HCT116 (cell line): ENCODE results near the gene FAM163B. TPM values are rescaled to one million over a fixed set of nuclear protein-coding genes. Genes with fewer than 3 reads are reported as not detected.

Experiments
- ATAC-seq: fragments of 200-7000 bp; cut with Tn5 transposase; 2 replicates; pipeline ENCODE4 v1.9.1; 2020; ENCODE audit warnings: mild to moderate bottlenecking, moderate library complexity
- BruUV-seq: library from RNA; stranded (reverse); fragments of 400-500 nt; replicated peaks from 2 replicates; lab custom pipeline; 2021; lab: Mats Ljungman, UMichigan
- CTCF ChIA-PET: fragments of 300-600 bp; sonication (Branson Sonifier 250); formaldehyde crosslinking; loops from one replicate; lab custom pipeline; 2021; ENCODE audit warnings: antibody characterized with exemption; lab: Charles Lee
- POLR2A ChIA-PET: fragments of 300-600, 350-600 bp; sonication (Branson Sonifier 250); formaldehyde crosslinking; loops from one replicate; lab custom pipeline; 2021; ENCODE audit warnings: antibody characterized with exemption; lab: Charles Lee
- RAD21 ChIA-PET, 2 experiments: fragments of 300-600 bp; sonication (Branson Sonifier 250); formaldehyde crosslinking; loops; one replicate each; lab custom pipeline; 2023; ENCODE audit warnings: low total read pairs in 2 of 2; ENCODE audit not compliant: uncharacterized antibody in 2 of 2, unreplicated experiment in 2 of 2, low non-redundant PET in 1 of 2; lab: Charles Lee
- DNase-seq: peaks from one replicate; pipeline ENCODE4 v3.0.0-alpha.2; 2010; ENCODE audit warnings: low read depth, low spot score
- H2AFZ ChIP-seq: fragments of 200-600 bp; shearing (Covaris generic), sonication (generic); 2 replicates; pipeline ENCODE4 v1.6.1; 2017; ENCODE audit warnings: low read depth, mixed run types, mixed read lengths, antibody characterized with exemption, low read length; ENCODE audit not compliant: poor library complexity, severe bottlenecking
- H3K27ac ChIP-seq: 2 replicates; pipeline ENCODE4 v1.5.1; 2012; ENCODE audit warnings: low read depth, low read length
- H3K27me3 ChIP-seq: fragments of 200-600 bp; sonication (generic); 2 replicates; pipeline ENCODE4 v1.6.1; 2016; ENCODE audit warnings: mixed run types, low read length, mixed read lengths; ENCODE audit not compliant: insufficient read depth
- H3K36me3 ChIP-seq, 2 experiments: fragments of 200-500 bp in 1 of 2; fragments of 200-600 bp in 1 of 2; sonication (Bioruptor generic) in 1 of 2; sonication (generic) in 1 of 2; 2 replicates each; pipeline versions ENCODE4 v1.5.1 to v1.6.1; 2014 to 2016; ENCODE audit warnings: low read length in 2 of 2, inconsistent platforms in 1 of 2, mixed read lengths in 1 of 2, mixed run types in 1 of 2; ENCODE audit not compliant: insufficient read depth in 2 of 2, control insufficient read depth in 1 of 2
- H3K4me1 ChIP-seq, 2 experiments: fragments of 200-600 bp in 1 of 2; sonication (generic) in 1 of 2; 2 replicates each; pipeline versions ENCODE4 v1.5.1 to v1.6.1; 2012 to 2017; ENCODE audit warnings: low read length in 2 of 2, inconsistent platforms in 1 of 2, mild to moderate bottlenecking in 1 of 2, mixed read lengths in 1 of 2, mixed run types in 1 of 2, moderate library complexity in 1 of 2; ENCODE audit not compliant: insufficient read depth in 2 of 2, control insufficient read depth in 1 of 2
- H3K4me2 ChIP-seq: fragments of 200-600 bp; sonication (generic); 2 replicates; pipeline ENCODE4 v1.6.1; 2017; ENCODE audit warnings: mixed run types, low read length, mixed read lengths
- H3K4me3 ChIP-seq, 2 experiments: fragments of 200-600 bp in 1 of 2; sonication (generic) in 1 of 2; replicated peaks in 1 of 2; 2 replicates each; pipeline ENCODE4 v1.5.1; 2011 to 2016; ENCODE audit warnings: low read length in 2 of 2, control low read depth in 1 of 2, low read depth in 1 of 2, mild to moderate bottlenecking in 1 of 2, mixed read lengths in 1 of 2, mixed run types in 1 of 2
- H3K79me2 ChIP-seq: fragments of 200-600 bp; sonication (generic); 2 replicates; pipeline ENCODE4 v1.6.1; 2017; ENCODE audit warnings: mild to moderate bottlenecking, mixed run types, low read length, moderate library complexity, mixed read lengths; ENCODE audit not compliant: insufficient read depth
- H3K9ac ChIP-seq: fragments of 200-600 bp; sonication (generic); 2 replicates; pipeline ENCODE4 v1.6.1; 2016; ENCODE audit warnings: low read length, mixed read lengths
- H3K9me2 ChIP-seq: fragments of 200-600 bp; sonication (generic), shearing (Covaris generic); 2 replicates; pipeline ENCODE4 v1.6.1; 2017; ENCODE audit warnings: mixed run types, mild to moderate bottlenecking, moderate library complexity; ENCODE audit not compliant: insufficient read depth
- H3K9me3 ChIP-seq, 2 experiments: fragments of 200-500 bp in 1 of 2; fragments of 200-600 bp in 1 of 2; sonication (Bioruptor generic) in 1 of 2; sonication (generic) in 1 of 2; 2 replicates each; pipeline ENCODE4 v1.6.1; 2014 to 2017; ENCODE audit warnings: low read length in 2 of 2, mixed read lengths in 2 of 2, inconsistent platforms in 1 of 2, low read depth in 1 of 2, mild to moderate bottlenecking in 1 of 2, mixed run types in 1 of 2, moderate library complexity in 1 of 2; ENCODE audit not compliant: control insufficient read depth in 1 of 2, insufficient read depth in 1 of 2
- H4K20me1 ChIP-seq: fragments of 200-600 bp; sonication (generic), shearing (Covaris generic); 2 replicates; pipeline ENCODE4 v1.6.1; 2017; ENCODE audit warnings: mixed run types, mild to moderate bottlenecking, moderate library complexity; ENCODE audit not compliant: insufficient read depth
- ATF3 ChIP-seq: IDR thresholded peaks from 2 replicates; pipeline ENCODE4 v1.6.1; 2012
- CEBPB ChIP-seq: IDR thresholded peaks from 2 replicates; pipeline ENCODE4 v1.6.1; 2012; ENCODE audit warnings: low read depth
- EGR1 ChIP-seq: IDR thresholded peaks from 2 replicates; pipeline ENCODE4 v1.6.1; 2012; ENCODE audit warnings: low read depth
- ELF1 ChIP-seq: IDR thresholded peaks from 2 replicates; pipeline ENCODE4 v1.6.1; 2012; ENCODE audit warnings: low read depth, borderline replicate concordance
- EZH2phosphoT487 ChIP-seq: fragments of 200-600 bp; IDR thresholded peaks from 2 replicates; pipeline ENCODE4 v1.6.1; 2018; ENCODE audit warnings: antibody characterized with exemption, borderline replicate concordance
- FOSL1 ChIP-seq: IDR thresholded peaks from 2 replicates; pipeline ENCODE4 v1.6.1; 2012; ENCODE audit warnings: low read depth
- POLR2A ChIP-seq: IDR thresholded peaks from 2 replicates; pipeline ENCODE4 v1.7.0; 2011; ENCODE audit warnings: borderline replicate concordance; ENCODE audit not compliant: insufficient read depth, insufficient read length; ENCODE audit errors: extremely low read depth
- RAD21 ChIP-seq: IDR thresholded peaks from 2 replicates; pipeline ENCODE4 v1.6.1; 2012; ENCODE audit warnings: low read depth, mild to moderate bottlenecking
- REST ChIP-seq: IDR thresholded peaks from 2 replicates; pipeline ENCODE4 v1.6.1; 2012; ENCODE audit warnings: low read depth
- TCF7L2 ChIP-seq: IDR thresholded peaks from 2 replicates; pipeline ENCODE4 v1.7.0; 2011; ENCODE audit warnings: borderline replicate concordance, inconsistent platforms; ENCODE audit not compliant: insufficient read depth, insufficient read length; ENCODE audit errors: extremely low read depth
- ZBTB33 ChIP-seq: IDR thresholded peaks from 2 replicates; pipeline ENCODE4 v1.6.1; 2011; ENCODE audit warnings: mild to moderate bottlenecking, low read length, moderate library complexity; ENCODE audit not compliant: insufficient replicate concordance; ENCODE audit errors: extremely low read depth
- ZNF274 ChIP-seq: fragments of 200-500 bp; sonication (Bioruptor generic); IDR thresholded peaks from 2 replicates; pipeline ENCODE4 v1.6.1; 2014; ENCODE audit warnings: mild to moderate bottlenecking, low read depth, low read length, inconsistent platforms
- intact Hi-C: fragments of 100-400 bp; cut with micrococcal nuclease; formaldehyde crosslinking; loops from 2 replicates; pipeline ENCODE4 v1.10.0; 2022
- total RNA-seq: library from RNA; stranded (reverse); gene quantifications from one replicate; pipeline ENCODE4 v1.2.1, GENCODE V29; 2021; ENCODE audit not compliant: unreplicated experiment

FAM163B gene
- total RNA-seq, 1 experiment from 2014 or later: not detected

GRCh38 chr9:133538851-133539833, 70.0 kb downstream of the FAM163B start (continued):
- no peak for TF ChIP-seq REST
- no peak for TF ChIP-seq EZH2phosphoT487
- no peak for TF ChIP-seq POLR2A

GRCh38 chr9:133538176-133538575, 71.0 kb downstream of the FAM163B start:
- no peak overlapping the region for H3K4me3 ChIP-seq
- ChIA-PET RAD21 (no interaction called here), POLR2A (no interaction called here), CTCF (no interaction called here)
- TF ChIP-seq TCF7L2: no peak
- no peak for TF ChIP-seq RAD21
- no peak for TF ChIP-seq EGR1
- TF ChIP-seq EZH2phosphoT487: no peak
- no peak for TF ChIP-seq ELF1
- TF ChIP-seq ATF3: no peak
- no peak for TF ChIP-seq POLR2A
- no peak for TF ChIP-seq CEBPB
- no peak for TF ChIP-seq FOSL1
- TF ChIP-seq ZNF274: no peak
- TF ChIP-seq ZBTB33: no peak
- intact Hi-C loops: no loop called here
- no peaks in the 10 kb centered on the region for H3K36me3 ChIP-seq
- ATAC-seq (no peak), DNase-seq (no peak)
- no peak overlapping the region for H3K9ac ChIP-seq
- no peak overlapping the region for H3K27ac ChIP-seq
- H3K79me2 ChIP-seq: no peaks in the 10 kb centered on the region
- H2AFZ ChIP-seq: no peak overlapping the region
- H4K20me1 ChIP-seq: no peaks in the 10 kb centered on the region
- no TSS peak for BruUV-seq
- no peaks in the 10 kb centered on the region for H3K9me3 ChIP-seq
- H3K9me2 ChIP-seq: no peaks in the 10 kb centered on the region
- H3K4me2 ChIP-seq: no peak overlapping the region
- no peaks in the 10 kb centered on the region; a peak in 1 of 4 replicates for H3K4me1 ChIP-seq
- no peaks in the 10 kb centered on the region for H3K27me3 ChIP-seq
